Gastrocnemius medialis (tissue), 4 donors: ENCODE data around the gene KASH5. TPM values are rescaled to one million over a fixed set of nuclear protein-coding genes. Genes with fewer than 3 reads are reported as not detected.

Experiments used
- ATAC-seq, 2 donors: fragments of 150-250 bp; one replicate each; pipeline ENCODE4 v1.9.1; 2016
- DNase-seq, 2 donors: peaks; one replicate each; pipeline ENCODE4 v3.0.0-alpha.2; 2019
- H3K27ac ChIP-seq, 4 donors: fragments of 200-600 bp; sonication (generic); 1 replicate in 1 of 4; 2 replicates in 3 of 4; pipeline ENCODE4 v1.5.1; 2016 to 2018; ENCODE audit warnings: mild to moderate bottlenecking in 2 of 4, moderate library complexity in 1 of 4
- H3K27me3 ChIP-seq, 3 donors: fragments of 200-600 bp; sonication (generic) in 2 of 3; 1 replicate in 1 of 3; 2 replicates in 2 of 3; pipeline versions ENCODE4 v1.5.1 to v1.6.0; 2016 to 2019; ENCODE audit warnings: mild to moderate bottlenecking in 1 of 3, moderate library complexity in 1 of 3
- H3K36me3 ChIP-seq, 2 donors: fragments of 200-600 bp; sonication (generic) in 1 of 2; one replicate each; pipeline ENCODE4 v1.5.1; 2017 to 2018
- H3K4me1 ChIP-seq, 2 donors: fragments of 200-600 bp; sonication (generic) in 1 of 2; one replicate each; pipeline ENCODE4 v1.5.1; 2016 to 2017; ENCODE audit warnings: mild to moderate bottlenecking in 2 of 2
- H3K4me3 ChIP-seq, 4 donors: fragments of 200-600 bp; sonication (generic) in 3 of 4; 1 replicate in 1 of 4; 2 replicates in 3 of 4; pipeline ENCODE4 v1.5.1; 2016 to 2019; ENCODE audit warnings: mild to moderate bottlenecking in 2 of 4
- H3K9me3 ChIP-seq, 3 donors: fragments of 200-600 bp; sonication (generic) in 2 of 3; 1 replicate in 1 of 3; 2 replicates in 2 of 3; pipeline ENCODE4 v1.5.1; 2016 to 2019
- POLR2A ChIP-seq, 2 donors: fragments of 450-650 bp; IDR thresholded peaks; one replicate each; pipeline ENCODE4 v1.6.1; 2017; ENCODE audit warnings: antibody characterized with exemption in 2 of 2, mild to moderate bottlenecking in 2 of 2, moderate library complexity in 2 of 2
- in situ Hi-C, 4 donors: fragments of 200-750 bp; cut with MboI; loops; one replicate each; pipeline versions ENCODE4 v1.15.0 to v1.8.0; 2017; ENCODE audit warnings: low sequenced_read_pairs in 4 of 4
- intact Hi-C: fragments of 100-400 bp; cut with DNase I; formaldehyde crosslinking; loops from one replicate; pipeline ENCODE4 v1.15.1; 2023; ENCODE audit warnings: low total_unique reads
- total RNA-seq, 4 donors: library from RNA; depleted of rRNA; stranded (reverse); fragments of >200 nt; gene quantifications; one replicate each; pipeline versions ENCODE4 v1.1.0 to v1.2.3, GENCODE V29; 2016
- TF ChIP-seq, protein P1 (sequence below), 5 experiments: fragments of 450-650 bp in 3 of 5; fragments of 200-600 bp in 2 of 5; sonication (generic) in 2 of 5; IDR thresholded peaks in 4 of 5; conservative IDR thresholded peaks in 1 of 5; 1 replicate in 4 of 5; 2 replicates in 1 of 5; pipeline ENCODE4 v1.5.1; 2016 to 2019; ENCODE audit warnings: antibody characterized with exemption in 5 of 5, mild to moderate bottlenecking in 3 of 5, moderate library complexity in 3 of 5

KASH5 gene
- total RNA-seq, 4 donors from 2014 or later = not detected

DNA sequence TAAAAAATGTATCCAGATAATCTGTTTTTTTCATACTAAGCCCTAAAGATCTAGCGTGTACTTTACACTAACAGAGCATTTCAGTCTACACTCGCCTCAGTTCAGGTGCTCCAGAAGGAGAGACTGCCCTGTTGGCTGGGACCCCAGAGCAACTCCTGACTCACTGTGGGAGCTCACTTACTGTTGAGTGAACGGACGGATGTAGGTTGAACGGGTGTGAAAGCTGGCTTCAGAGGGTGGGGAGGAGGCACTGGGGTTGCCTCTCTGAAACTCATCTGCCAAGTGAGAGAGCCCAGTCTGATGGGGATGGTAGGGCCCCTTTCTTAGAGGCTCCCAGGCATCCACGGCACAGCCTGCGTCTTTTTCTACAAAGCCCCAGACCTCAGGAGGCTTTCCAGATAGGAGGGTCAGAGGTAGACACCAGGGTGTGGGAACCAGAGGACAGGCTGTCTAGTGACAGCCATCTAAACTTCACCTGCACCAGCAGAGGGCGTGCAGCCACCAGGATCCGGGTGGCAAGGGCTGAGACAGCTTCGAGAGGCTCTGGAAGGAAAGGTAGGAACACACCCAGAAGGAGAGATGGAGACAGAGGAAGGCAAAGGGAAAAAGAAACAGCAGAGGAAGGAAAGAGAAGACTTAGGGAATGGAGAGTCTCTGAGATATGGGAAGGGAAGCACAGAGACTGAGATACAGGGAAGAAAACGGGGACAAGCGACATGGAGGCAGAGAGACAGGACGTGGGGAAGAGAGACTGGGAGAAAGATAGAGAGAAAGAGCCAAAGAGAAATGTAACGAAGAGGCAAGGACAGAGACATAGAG, 3.7 kb downstream of the KASH5 start:
- TF ChIP-seq, protein P1, sequence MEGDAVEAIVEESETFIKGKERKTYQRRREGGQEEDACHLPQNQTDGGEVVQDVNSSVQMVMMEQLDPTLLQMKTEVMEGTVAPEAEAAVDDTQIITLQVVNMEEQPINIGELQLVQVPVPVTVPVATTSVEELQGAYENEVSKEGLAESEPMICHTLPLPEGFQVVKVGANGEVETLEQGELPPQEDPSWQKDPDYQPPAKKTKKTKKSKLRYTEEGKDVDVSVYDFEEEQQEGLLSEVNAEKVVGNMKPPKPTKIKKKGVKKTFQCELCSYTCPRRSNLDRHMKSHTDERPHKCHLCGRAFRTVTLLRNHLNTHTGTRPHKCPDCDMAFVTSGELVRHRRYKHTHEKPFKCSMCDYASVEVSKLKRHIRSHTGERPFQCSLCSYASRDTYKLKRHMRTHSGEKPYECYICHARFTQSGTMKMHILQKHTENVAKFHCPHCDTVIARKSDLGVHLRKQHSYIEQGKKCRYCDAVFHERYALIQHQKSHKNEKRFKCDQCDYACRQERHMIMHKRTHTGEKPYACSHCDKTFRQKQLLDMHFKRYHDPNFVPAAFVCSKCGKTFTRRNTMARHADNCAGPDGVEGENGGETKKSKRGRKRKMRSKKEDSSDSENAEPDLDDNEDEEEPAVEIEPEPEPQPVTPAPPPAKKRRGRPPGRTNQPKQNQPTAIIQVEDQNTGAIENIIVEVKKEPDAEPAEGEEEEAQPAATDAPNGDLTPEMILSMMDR (IDR thresholded peaks at IDR 0.05 in 4 of 5, conservative IDR thresholded peaks at IDR 0.05 in 1 of 5) = peak; percentile 60 to 79 (median 75)
- TF ChIP-seq POLR2A (IDR thresholded peaks at IDR 0.05) = no peak
- ATAC-seq (peak; percentile 88 to 91), DNase-seq (peak; percentile 62 to 63)
- no peak overlapping the region for H3K4me3 ChIP-seq
- H3K27ac ChIP-seq = no peak overlapping the region
- H3K27me3 ChIP-seq = peaks cover 0 to 14% (median 7%) of the 10 kb centered on the region in 3 donors
- in situ Hi-C loops (loop anchor here in 3 of 4 donors (5.0 to 25.0 kb wide), 4 partner anchors 51 to 146 kb away; partner anchors contain the start of genes SLC17A7 (in 2 of the 3) and RCN3 (in 1 of the 3)), intact Hi-C loops (loop anchor here (1.0 kb wide), 1 partner anchor 52 kb away; no protein-coding TSS in a partner anchor)
- no peaks in the 10 kb centered on the region for H3K36me3 ChIP-seq
- H3K4me1 ChIP-seq = no peaks in the 10 kb centered on the region
- H3K9me3 ChIP-seq = no peaks in the 10 kb centered on the region

DNA sequence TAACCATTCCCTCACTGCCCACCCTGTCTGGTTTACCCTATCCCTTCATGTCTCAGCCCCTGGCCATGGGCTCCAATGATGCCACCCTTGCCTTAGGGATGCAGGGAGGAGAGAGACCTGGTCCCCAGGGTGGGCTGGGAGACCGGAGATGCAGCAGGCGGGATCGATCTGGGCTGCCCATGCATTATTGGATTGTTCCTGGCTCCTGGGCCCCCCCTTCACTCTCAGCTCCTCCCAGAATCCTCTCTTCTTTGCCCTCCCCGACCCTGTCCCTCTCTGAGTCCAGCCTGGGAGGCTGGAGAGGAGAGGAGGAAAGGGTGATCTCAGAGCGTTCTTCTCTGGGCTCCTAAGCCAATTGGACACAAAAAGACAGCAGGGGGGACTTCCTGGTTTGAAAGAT, 5.8 kb downstream of the KASH5 start:
- TF ChIP-seq, protein P1 (IDR thresholded peaks at IDR 0.05 in 4 of 5, conservative IDR thresholded peaks at IDR 0.05 in 1 of 5) = no peak
- no peak for TF ChIP-seq POLR2A (IDR thresholded peaks at IDR 0.05)
- in situ Hi-C loops (loop anchor here in 3 of 4 donors (5.0 to 25.0 kb wide), 4 partner anchors 48 to 143 kb away; partner anchors contain the start of genes SLC17A7 (in 2 of the 3) and RCN3 (in 1 of the 3)), intact Hi-C loops (no loop called here)
- no peak for DNase-seq
- H3K27me3 ChIP-seq = peaks cover 2 to 5% (median 5%) of the 10 kb centered on the region in 3 donors
- ATAC-seq = no peak
- H3K9me3 ChIP-seq = no peaks in the 10 kb centered on the region
- H3K36me3 ChIP-seq = no peaks in the 10 kb centered on the region
- no peaks in the 10 kb centered on the region for H3K4me1 ChIP-seq
- H3K4me3 ChIP-seq = no peak overlapping the region
- no peak overlapping the region for H3K27ac ChIP-seq

DNA sequence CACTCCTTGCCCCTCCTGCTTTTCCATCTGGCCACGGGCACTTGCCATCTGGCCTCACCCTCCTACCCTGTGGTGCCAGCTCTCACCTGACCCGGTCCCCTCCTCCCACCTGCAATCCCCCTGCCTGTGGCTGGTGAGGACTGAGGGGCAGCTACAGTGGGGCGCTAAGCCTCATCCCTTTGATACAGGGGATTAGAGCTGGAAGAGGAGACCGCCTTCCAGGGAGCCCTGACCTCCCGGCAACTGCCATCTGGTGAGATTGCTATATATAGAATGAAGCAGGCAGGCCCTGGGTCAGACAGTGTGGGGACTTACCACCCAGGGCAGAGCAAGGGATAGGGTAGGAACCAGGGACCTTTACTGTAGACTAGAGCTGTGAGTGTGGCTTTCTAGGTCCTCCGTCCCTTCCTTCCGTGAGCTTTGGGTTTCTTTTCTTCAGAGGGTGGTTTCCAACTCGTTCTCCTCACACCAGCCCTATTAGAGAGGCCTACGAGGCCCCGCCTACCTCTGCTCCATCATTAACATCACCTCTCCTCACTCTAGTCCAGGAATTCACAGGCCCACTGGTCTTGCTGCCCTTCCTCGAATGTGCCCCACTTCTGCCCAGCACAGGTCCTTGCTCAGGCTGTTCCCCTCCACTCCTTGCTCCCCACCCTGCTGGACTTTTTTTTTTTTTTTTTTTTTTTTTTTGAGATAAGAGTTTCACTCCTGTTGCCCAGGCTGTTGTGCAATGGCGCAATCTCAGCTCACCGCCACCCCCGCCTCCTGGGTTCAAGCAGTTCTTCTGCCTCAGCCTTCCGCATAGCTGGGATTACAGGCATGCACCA, 7.7 kb downstream of the KASH5 start:
- DNase-seq (no peak), ATAC-seq (no peak)
- intact Hi-C loops (no loop called here), in situ Hi-C loops (loop anchor here in 2 of 4 donors (10.0 to 25.0 kb wide), 2 partner anchors 49 to 142 kb away; partner anchors contain the start of genes RCN3 (in 1 of the 2) and SLC17A7 (in 1 of the 2))
- TF ChIP-seq POLR2A (IDR thresholded peaks at IDR 0.05) = no peak
- TF ChIP-seq, protein P1 (IDR thresholded peaks at IDR 0.05 in 4 of 5, conservative IDR thresholded peaks at IDR 0.05 in 1 of 5) = no peak
- H3K9me3 ChIP-seq = no peaks in the 10 kb centered on the region
- no peak overlapping the region for H3K4me3 ChIP-seq
- H3K36me3 ChIP-seq = no peaks in the 10 kb centered on the region
- H3K27me3 ChIP-seq = peaks cover 0 to 5% (median 2%) of the 10 kb centered on the region in 3 donors
- no peaks in the 10 kb centered on the region for H3K4me1 ChIP-seq
- H3K27ac ChIP-seq = no peak overlapping the region

DNA sequence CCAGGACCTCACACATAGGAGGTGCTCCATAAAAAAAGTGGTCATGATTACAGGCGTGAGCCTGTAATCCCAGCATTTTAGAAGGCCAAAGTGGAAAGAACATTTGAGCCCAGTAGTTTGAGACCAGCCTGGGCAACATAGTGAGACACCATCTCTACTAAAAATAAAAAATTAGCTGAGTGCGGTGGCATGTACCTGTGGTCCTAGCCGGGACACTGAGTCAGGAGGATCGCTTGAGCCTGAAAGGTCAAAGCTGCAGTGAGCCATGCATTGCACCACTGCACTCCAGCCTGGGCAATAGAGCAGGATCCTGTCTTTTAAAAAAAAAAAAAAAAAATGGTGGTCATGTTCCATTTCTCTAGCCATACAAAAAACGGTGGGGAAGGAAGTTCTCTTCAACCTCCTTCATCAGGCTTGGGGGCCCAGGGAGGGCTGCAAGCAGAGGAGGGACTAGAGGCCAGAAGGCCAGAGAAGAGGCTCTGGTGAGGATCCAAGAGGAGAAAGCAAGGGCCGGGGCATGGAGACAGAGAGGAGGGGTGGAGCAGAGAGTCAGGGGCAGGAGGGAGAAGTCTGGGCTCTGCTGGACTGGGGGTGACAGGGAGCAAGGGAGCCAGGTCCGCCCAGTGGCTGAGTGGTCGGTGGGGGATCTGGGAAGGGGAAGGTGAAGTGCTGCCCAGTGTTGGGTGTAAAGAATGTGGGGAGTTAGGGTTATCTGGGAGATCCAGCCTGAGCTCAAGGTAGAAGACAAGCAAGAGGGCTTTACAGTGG, 8.9 kb downstream of the KASH5 start:
- Histone ChIP-seq H3K4me1 (no peaks in the 10 kb centered on the region), H3K27me3 (peaks cover 0 to 5% (median 2%) of the 10 kb centered on the region in 3 donors), H3K27ac (no peak overlapping the region), H3K9me3 (no peaks in the 10 kb centered on the region), H3K36me3 (no peaks in the 10 kb centered on the region), H3K4me3 (no peak overlapping the region)
- DNase-seq = no peak
- no peak for TF ChIP-seq POLR2A (IDR thresholded peaks at IDR 0.05)
- TF ChIP-seq, protein P1 (IDR thresholded peaks at IDR 0.05 in 4 of 5, conservative IDR thresholded peaks at IDR 0.05 in 1 of 5) = no peak
- ATAC-seq = no peak
- intact Hi-C loops = no loop called here
- in situ Hi-C loops = loop anchor here in 2 of 4 donors (10.0 to 25.0 kb wide), 2 partner anchors 48 to 140 kb away; partner anchors contain the start of genes RCN3 (in 1 of the 2) and SLC17A7 (in 1 of the 2)
